Neuron (in vitro differentiated cells): ENCODE measurements around the gene DOLK.

ENCODE experiments used
- H2AFZ ChIP-seq: one replicate; pipeline ENCODE4 v1.6.1; 2013; ENCODE audit warnings: low read depth, mild to moderate bottlenecking, inconsistent platforms, low read length, moderate library complexity
- H3K27me3 ChIP-seq: one replicate; pipeline ENCODE4 v1.6.1; 2013; ENCODE audit warnings: low read length; ENCODE audit not compliant: insufficient read depth
- H3K36me3 ChIP-seq: one replicate; pipeline ENCODE4 v1.6.1; 2013; ENCODE audit warnings: low read length; ENCODE audit not compliant: insufficient read depth
- H3K4me1 ChIP-seq: one replicate; pipeline ENCODE4 v1.6.1; 2013; ENCODE audit warnings: low read length; ENCODE audit not compliant: insufficient read depth
- H3K4me3 ChIP-seq: 2 replicates; pipeline ENCODE4 v1.5.1; 2013; ENCODE audit warnings: mild to moderate bottlenecking, low read length, moderate library complexity
- H3K9me3 ChIP-seq: one replicate; pipeline ENCODE4 v1.6.1; 2013; ENCODE audit warnings: low read length

The DOLK gene

DNA sequence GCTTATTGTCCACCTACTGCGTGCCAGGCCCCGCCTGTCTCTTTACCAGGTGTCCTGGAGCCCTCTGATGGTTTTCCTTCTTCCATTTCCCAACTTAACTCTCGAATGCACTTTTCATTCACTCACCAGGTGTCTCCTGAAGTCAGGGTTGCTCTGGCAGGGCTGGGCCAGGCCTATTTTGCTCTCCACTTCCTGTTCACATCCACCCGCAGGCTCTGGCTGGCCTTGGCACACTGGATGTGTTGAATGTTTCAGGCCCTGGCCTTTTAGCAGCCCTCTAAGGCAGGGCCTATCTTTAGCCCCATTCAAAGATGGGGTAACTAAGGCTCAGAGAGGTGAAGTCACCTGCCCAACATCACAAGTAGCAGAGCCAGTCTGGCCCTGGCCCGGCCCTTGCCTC is 49.0 kb downstream of the DOLK start:
- Histone ChIP-seq H2AFZ (no peak overlapping the region), H3K27me3 (no peaks in the 10 kb centered on the region), H3K4me1 (no peaks in the 10 kb centered on the region), H3K9me3 (no peaks in the 10 kb centered on the region), H3K4me3 (no peak overlapping the region), H3K36me3 (peaks cover 17% of the 10 kb centered on the region)

DNA sequence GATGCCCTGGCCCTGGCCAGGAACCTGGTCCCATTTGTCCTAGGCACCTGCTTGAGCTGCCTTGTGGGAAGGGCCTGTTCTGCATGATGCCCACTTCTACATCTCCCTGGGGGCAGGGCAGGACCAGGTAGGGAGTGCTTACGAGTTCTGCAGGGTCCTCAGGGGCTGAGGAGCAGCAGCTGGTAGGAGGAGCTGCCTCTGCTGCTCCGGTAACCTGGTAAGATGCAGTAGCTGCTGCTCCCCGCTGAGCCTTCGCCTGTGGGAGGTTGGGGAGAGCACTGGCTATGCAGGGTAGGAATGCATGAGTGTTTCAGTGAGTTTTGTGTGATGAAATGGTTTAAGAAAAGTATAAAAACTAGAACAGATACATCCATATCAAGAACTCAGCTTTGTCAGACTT is 51.8 kb downstream of the DOLK start:
- Histone ChIP-seq H3K36me3 (peaks cover 31% of the 10 kb centered on the region), H3K4me1 (no peaks in the 10 kb centered on the region), H3K27me3 (no peaks in the 10 kb centered on the region)

More for the DNA sequence above, 51.8 kb downstream of the DOLK start:
- no peak overlapping the region for H3K4me3 ChIP-seq
- no peak overlapping the region for H2AFZ ChIP-seq
- no peaks in the 10 kb centered on the region for H3K9me3 ChIP-seq
